ENCODE measurements around the gene CHST11. TPM values are rescaled to one million over a fixed set of nuclear protein-coding genes. Genes with fewer than 3 reads are reported as not detected.

CHST11 gene
- total and polyA plus RNA-seq, 8 donors = 11.1 to 56.9 (median 14.8) TPM

DNA sequence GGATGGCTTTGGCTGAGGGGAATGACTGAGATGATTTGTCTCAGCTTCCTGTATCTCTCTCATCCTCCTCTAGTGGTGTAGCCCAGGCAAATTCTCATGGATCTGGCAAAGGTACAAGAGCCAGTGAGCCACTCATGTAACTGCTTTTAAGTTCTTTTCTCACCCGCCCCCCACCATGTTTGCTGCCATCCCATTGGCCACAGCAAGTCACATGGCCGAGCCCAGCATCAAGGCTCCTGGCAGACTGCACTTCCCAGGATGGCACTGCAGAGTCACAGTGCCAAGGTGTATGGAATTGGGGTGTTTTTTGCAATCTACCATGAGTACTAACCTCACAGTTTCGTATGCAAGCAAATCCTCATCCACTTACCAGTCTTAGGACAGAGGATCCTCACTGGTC is 50.9 kb downstream of the CHST11 start:
- peaks cover 0 to 40% of the 10 kb centered on the region in 2 donors for H3K4me1 ChIP-seq
- intact Hi-C loops (cut with DNase I) = no loop called here
- no peaks in the 10 kb centered on the region for H3K36me3 ChIP-seq
- H3K27me3 ChIP-seq = no peaks in the 10 kb centered on the region
- H3K4me3 ChIP-seq = no peak overlapping the region
- TF ChIP-seq, protein P1, sequence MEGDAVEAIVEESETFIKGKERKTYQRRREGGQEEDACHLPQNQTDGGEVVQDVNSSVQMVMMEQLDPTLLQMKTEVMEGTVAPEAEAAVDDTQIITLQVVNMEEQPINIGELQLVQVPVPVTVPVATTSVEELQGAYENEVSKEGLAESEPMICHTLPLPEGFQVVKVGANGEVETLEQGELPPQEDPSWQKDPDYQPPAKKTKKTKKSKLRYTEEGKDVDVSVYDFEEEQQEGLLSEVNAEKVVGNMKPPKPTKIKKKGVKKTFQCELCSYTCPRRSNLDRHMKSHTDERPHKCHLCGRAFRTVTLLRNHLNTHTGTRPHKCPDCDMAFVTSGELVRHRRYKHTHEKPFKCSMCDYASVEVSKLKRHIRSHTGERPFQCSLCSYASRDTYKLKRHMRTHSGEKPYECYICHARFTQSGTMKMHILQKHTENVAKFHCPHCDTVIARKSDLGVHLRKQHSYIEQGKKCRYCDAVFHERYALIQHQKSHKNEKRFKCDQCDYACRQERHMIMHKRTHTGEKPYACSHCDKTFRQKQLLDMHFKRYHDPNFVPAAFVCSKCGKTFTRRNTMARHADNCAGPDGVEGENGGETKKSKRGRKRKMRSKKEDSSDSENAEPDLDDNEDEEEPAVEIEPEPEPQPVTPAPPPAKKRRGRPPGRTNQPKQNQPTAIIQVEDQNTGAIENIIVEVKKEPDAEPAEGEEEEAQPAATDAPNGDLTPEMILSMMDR (IDR thresholded peaks at IDR 0.05) = no peak
- ATAC-seq = no peak
- H3K9me3 ChIP-seq = no peaks in the 10 kb centered on the region
- no peak overlapping the region for H3K27ac ChIP-seq
- no peak for DNase-seq

DNA sequence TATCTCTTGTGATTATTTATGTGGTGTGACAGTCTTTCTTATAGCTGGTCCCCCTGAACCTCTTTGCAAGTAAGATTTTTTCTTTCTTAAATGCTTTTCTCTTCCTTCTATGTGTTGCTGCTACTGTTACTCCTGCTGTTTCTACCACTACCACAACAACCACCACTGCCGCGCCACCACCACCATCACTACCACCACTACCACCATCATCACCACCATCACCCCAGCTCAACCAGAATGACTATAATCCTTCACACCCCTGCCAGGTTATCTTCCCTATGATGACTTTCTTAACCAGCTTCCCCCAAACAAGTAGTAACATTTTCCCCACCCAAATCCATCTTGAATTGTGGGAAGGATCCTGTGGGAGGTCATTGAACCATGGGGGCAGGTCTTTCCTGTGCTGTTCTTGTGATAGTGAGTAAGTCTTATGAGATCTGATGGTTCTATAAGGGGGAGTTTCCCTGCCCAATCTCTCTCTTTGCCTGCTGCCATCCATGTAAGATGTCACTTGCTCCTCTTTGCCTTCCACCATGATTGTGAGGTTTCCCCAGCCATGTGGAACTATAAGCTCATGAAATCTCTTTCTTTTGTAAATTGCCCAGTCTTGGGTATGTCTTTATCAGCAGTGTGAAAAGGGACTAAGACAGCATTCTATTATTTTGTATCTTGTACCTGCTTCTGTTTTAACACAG is 52.2 kb downstream of the CHST11 start:
- DNase-seq (no peak), ATAC-seq (no peak)
- no peaks in the 10 kb centered on the region for H3K9me3 ChIP-seq
- TF ChIP-seq, protein P1 (IDR thresholded peaks at IDR 0.05) = no peak
- no peak overlapping the region for H3K4me3 ChIP-seq
- no peaks in the 10 kb centered on the region for H3K36me3 ChIP-seq
- no peaks in the 10 kb centered on the region for H3K27me3 ChIP-seq
- peaks cover 0 to 37% of the 10 kb centered on the region in 2 donors for H3K4me1 ChIP-seq
- no peak overlapping the region for H3K27ac ChIP-seq
- intact Hi-C loops (cut with DNase I) = no loop called here

DNA sequence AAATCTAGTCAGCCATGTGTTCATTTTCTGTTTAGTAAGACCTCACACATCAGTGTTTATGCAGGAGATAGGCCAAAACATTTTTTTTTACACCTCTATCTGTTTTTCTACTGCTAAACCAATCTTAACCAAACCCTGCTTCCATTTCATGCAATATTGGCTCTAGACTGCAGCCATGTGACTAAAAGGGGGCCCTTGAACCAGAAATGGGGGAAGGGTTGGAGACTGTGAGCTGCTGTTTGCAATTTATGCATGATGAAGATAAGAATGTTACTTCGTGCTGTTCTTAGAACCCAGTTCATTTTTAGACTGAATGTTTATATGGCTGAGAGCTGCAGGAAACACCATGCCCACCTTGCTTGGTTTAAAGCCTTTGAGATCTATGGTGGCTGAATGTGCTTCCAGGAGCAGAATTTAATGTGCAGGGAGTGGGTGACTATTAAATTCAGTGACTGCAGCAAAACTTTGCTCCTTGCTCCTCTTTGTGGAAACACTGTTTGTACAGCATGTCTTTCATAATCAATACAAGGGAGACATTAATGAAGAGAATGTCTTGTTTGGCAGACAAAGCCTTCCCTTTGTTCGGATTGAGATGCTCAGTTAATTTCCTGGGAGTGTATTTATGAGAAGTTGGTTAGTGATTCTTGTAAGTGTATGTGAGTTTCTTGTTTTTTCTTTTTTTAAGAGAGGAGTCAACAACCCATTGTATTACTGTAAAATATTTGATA is 53.6 kb downstream of the CHST11 start:
- no peaks in the 10 kb centered on the region for H3K27me3 ChIP-seq
- no peak for ATAC-seq
- peaks cover 0 to 36% of the 10 kb centered on the region in 2 donors for H3K4me1 ChIP-seq
- H3K36me3 ChIP-seq = no peaks in the 10 kb centered on the region
- DNase-seq = no peak
- TF ChIP-seq, protein P1 (IDR thresholded peaks at IDR 0.05) = no peak
- H3K9me3 ChIP-seq = no peaks in the 10 kb centered on the region
- no peak overlapping the region for H3K27ac ChIP-seq
- intact Hi-C loops (cut with DNase I) = no loop called here
- H3K4me3 ChIP-seq = no peak overlapping the region

DNA sequence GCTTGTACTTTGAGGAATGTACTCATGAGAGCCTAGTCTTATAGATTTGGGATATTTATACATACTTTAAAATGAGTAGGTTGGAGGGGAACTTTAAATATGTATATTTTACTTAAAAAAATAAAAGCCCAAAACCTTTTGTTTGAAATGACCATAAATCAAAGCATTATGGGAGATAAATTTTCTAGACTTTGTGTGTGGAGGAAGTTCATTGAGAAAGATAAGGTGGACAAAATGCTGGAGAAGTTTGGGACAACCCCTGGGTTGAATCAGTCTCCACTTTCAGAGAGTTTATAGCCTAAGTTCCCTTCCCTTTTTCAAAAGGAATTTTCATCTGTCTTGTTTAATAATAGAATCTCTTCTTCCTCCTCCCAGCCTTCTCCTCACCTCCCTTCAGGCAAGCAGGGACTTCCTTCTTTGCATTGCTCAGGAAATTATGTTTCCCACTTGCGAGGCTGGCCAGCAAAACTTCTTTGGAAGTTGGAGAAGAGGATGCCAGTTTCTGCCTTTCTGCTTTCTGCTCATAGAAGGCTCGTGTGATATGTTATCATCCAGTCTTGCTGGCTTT is 54.2 kb downstream of the CHST11 start:
- H3K27me3 ChIP-seq = no peaks in the 10 kb centered on the region
- intact Hi-C loops (cut with DNase I) = no loop called here
- ATAC-seq = no peak
- peaks cover 0 to 31% of the 10 kb centered on the region in 2 donors for H3K4me1 ChIP-seq
- H3K4me3 ChIP-seq = no peak overlapping the region
- TF ChIP-seq, protein P1 (IDR thresholded peaks at IDR 0.05) = no peak
- no peaks in the 10 kb centered on the region for H3K9me3 ChIP-seq
- DNase-seq = no peak
- H3K27ac ChIP-seq = no peak overlapping the region
- H3K36me3 ChIP-seq = no peaks in the 10 kb centered on the region

DNA sequence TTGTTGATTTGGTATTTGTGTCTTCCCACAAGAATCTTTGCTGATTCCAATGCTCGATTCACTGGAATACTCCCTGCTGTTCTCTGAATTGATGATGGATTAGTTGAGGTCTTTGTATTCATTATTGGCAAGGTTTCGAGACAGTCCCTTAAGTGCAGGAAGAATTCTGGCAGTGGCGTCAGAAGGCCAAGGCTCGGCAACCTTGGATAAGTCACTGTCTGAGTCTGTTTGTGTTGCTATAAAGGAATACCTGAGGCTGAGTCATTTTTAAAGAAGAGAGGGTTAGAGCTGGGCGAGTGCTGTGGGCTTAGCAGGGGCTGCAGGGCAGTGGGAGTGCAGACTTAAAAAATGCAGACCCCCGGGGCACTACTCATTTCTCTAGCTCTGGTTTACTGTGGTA is 56.9 kb downstream of the CHST11 start:
- TF ChIP-seq, protein P1 (IDR thresholded peaks at IDR 0.05) = no peak
- no peak for ATAC-seq
- Histone ChIP-seq H3K4me3 (no peak overlapping the region), H3K27ac (no peak overlapping the region), H3K27me3 (no peaks in the 10 kb centered on the region), H3K36me3 (no peaks in the 10 kb centered on the region), H3K4me1 (peaks cover 0 to 51% of the 10 kb centered on the region in 2 donors), H3K9me3 (no peaks in the 10 kb centered on the region)
- no peak for DNase-seq
- intact Hi-C loops (cut with DNase I) = no loop called here

All from left lung (tissue), 10 donors.